ENCODE data around the gene SLC12A8.

Gene SLC12A8

DNA sequence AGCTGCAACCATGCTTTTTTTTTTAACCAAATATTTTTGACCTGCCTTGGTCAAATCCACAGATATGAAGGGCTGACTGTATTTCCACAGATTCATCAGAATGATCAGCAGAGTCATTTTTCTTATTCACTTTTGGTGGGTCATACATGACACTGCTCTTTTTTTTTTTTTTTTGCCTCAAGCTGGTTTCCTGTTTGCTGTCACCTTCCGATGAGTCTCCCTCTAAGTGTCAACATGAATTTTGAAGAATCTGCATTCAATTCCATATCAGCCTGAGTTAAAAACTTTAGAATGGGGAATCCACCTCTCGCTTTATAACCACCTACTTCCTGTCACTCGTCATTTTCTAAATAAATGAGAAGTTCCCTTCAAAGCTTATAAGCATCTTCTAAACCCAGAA, 2.2 kb upstream of the SLC12A8 start:
- peak; percentile 91 for DNase-seq (ENCODE audit: low read depth)

DNA sequence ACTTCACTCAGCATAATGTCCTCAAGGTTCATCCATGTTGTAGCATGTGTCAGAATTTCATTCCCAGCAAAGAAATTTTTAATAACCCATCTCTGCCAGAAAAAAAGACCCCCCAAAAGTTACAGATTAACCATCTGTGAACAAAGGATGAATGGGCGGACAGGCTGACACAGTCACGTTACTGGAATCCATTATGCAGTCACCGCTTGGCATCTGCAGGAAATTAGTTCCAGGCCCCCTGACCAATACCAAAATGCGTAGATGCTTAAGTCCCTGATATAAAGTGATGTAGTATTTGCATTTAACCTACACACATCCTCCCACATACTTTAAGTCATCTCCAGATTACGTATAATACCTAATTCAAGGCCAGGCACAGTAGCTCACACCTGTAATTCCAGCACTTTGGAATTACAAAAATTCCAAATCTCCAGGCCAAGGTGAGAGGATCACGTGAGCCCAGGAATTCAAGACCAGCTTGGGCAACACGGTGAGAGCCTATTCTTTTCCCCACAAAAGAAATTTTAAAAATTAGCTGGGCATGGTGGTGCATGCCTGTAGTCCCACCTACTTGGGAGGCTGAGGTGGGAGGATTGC, 1.5 kb upstream of the SLC12A8 start:
- peak; percentile 95 for DNase-seq (ENCODE audit: low read depth)

DNA sequence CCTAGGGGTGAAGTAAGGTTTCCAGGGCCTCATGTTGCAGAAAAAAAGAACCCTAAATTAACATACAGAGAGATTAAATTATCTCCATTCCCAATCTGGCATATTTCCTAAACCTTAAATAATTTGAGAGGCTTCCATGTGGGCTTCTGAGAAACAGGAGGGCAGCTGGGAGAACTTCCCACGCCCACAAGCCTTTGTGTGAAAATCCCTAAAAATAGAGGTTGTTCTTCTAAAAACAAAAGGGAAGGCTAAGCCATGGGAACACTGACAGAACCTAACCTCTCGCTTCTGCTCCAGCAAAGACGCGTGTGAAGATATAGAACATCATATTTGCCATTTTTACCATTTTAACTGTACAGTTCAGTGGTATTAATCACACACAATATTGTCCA, 812 bp upstream of the SLC12A8 start:
- peak; percentile 15 for DNase-seq (ENCODE audit: low read depth)

DNA sequence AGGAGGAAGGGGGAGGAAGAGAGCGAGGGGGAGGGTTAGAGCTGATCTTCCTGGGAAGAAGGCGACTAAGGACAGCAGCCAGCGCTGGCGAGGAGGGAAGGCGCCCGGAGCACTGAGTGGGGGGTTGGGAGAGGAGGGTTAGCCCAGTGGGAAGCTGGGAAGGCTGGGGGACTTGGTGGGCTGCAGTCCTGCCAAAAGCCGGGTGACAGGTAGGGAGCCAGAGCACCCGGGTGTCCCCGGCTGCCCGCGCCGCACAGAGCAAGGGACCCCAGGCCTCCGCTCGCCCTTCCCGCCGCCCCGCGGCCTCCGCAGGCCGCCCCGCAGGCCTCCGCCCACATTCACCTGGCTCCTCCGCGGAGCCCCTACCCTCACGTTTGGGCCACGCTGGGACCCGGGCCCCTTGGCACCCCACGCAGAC, 448 bp downstream of the SLC12A8 start:
- no peak for DNase-seq (ENCODE audit: low read depth)

DNA sequence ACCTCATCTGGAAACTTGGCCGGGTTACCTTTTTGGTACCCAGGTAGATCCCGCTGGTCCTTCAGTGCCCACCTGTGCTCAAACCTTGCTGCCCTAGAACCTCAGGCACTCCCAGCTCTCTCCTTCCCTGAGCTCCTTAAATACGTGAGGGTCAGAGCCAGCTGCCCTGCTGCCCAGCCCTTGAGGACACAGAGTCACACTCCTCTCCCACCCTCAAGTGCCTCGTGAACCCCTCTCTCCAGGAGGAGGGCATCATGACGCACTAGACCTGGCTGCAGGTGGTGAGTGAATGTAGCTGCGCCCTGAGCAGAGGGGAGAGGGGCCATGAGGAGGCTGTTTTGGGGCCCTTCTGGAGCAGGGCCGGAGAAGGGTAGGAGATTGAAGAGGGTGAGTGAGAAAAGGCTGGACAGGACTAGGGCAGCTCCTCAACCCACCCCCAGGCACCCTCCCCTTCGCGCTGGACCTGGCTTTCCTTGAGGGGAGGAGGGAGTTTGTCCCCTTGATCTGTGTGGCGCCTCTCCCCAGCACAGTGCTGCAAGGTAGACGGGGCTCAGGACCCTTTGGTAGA, 941 bp downstream of the SLC12A8 start:
- no peak for DNase-seq (ENCODE audit: low read depth)

DNA sequence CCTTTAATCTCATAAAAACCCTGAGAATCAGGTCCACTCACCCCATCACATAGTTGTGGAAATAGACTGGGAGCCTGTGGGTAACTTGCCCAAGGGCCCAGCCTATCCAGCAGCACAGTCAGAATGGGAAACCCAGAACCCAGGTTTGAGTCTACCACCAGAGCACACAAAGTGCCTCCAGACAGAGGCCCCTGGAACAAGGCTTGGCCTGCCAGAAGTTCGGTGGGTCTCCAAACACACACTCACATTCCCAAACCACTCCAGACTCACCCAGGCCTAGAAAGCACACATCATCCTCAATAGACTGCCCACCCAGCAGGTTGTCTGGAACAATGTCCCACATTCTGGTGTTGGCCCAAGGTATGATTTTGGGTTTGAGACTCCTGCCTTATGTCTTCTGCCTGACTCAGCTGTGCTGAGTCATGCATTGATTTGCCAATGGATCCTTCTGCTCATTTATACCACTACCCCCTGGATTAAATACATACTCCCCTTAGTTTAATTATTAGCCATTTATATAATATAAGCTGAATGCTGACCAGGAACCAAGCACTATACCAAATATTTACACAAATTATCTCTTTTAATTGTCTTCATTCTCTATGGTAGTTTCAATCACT, 4.5 kb downstream of the SLC12A8 start:
- DNase-seq (ENCODE audit: low read depth) = peak; percentile 25

DNA sequence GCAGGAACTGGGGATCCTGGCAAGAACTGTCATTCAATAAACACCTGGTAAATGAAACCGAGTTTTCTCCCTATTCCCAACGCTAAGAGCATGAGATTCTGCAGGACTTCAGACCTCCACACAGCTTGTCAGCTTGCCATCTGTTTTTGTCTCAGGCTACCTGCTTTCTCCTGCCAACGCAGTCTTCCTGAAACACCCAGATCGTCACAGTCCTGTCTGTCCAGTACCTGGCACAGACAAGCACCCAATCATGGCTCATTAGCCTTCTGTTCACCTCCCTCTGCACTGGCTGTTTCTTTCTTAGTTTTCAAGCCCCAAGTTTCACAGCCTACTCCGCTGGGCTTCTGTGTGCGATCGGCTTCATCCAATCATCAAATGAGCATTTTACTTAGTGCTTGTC, 5.0 kb downstream of the SLC12A8 start:
- DNase-seq (ENCODE audit: low read depth) = no peak

DNA sequence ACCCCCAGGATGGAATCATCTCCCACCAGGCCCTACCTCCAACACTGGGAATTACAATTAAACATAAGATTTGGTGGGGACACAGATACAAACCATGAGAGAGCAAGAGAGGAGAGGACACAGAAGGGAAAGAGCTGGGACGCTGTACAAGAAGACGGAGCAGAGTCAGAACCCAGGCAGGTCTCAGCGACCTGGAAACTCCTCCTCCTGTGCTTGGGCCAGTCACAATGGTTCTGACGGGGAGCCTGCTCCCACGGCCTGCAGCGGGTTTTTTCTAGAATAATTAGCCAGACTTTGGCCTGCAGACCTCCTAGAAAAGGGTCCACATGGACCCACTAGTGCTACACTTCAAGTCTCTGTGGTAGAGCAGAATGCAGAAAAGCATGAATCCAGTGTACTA, 5.6 kb downstream of the SLC12A8 start:
- DNase-seq (ENCODE audit: low read depth) = no peak

DNA sequence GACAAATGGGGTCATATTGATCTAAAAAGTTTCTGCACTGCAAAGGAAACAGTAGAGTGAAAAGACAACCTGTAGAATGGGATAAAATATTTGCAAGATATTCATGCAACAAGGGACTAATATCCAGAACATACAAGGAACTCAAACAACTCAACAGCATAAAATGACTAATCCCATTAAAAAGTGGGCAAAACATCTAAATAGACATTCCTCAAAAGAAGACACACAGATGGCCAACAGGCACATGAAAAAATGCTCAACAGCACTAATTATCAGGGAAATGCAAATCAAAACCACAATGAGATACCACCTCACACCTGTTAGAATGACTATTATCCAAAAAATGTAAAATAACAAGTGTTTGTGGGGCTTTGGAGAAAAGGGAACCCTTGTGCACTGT, 8.8 kb downstream of the SLC12A8 start:
- DNase-seq (ENCODE audit: low read depth) = no peak

DNA sequence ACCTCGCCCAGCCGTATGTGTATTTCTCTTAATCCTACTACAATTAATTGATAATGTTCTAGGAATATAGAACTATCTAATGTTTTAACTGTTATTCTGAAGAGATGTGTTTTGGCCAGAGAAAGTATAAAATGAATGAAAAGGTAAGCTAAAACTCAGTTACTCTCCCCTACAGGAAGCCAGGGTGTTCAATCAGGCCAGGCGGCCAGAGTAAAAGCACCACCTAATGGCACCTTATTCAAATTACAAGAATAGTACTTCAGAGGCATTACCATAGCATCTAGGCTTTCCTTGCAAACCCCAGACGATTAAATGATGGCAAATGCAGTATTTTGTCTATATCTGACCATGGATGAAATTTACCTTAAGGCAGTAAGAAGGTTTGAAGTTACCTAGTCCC, 10.4 kb downstream of the SLC12A8 start:
- DNase-seq (ENCODE audit: low read depth) = peak; percentile 28

DNA sequence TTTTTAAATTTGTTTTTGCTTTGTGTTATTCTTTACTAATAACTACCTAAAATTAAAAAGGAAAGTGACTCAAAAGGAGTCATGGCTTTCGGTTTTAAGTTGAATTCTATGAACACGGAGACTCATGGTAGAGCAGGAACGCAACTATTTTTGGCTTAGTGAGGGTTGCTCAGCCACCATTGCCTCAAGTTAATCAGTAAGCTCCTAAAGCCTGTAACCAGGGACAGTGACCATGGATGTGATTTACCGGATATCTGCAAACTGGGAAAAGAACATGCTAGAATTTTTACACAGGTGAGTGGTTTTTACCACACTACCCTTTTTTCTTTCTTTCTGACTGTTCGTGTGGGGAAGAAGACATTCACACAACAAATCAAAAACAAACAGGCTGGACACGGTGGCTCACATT, 11.8 kb downstream of the SLC12A8 start:
- no peak for DNase-seq (ENCODE audit: low read depth)

DNA sequence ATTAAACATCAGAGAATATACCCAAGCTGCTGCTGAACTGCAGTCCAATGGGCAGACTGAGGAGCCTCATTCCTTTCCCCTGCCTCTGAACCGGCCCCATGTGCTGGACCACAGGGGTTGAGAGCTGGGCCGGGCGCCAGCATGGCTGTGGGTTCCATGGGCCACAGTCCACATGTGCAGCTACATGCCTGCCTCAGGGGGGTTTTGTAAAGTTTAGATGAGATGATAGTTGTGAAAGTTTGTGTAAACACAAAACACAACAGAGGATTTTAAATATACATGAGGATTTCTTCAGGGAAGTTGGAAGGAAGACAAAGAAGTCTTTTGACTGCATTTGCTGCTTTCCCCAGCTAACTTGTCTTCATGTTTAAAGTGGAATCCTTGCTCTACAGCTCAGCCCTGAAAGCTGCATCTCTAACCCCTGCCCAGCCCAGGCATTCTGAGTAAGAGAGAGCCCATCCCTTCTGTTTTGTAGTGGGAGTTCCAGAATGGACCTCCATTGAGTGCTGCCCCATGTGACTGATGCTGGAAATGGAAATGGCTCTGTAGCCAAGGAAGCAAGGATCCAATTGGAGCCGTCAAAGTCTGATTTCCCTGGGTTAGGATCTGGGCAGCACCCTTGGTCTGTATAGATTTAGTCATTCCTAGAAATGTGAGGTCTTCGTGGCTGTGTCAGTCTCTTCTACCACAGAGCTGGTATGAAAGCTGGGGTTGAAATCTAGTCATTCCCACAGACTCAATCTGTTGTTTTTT, 17.5 kb downstream of the SLC12A8 start:
- peak; percentile 31 for DNase-seq (ENCODE audit: low read depth)

DNA sequence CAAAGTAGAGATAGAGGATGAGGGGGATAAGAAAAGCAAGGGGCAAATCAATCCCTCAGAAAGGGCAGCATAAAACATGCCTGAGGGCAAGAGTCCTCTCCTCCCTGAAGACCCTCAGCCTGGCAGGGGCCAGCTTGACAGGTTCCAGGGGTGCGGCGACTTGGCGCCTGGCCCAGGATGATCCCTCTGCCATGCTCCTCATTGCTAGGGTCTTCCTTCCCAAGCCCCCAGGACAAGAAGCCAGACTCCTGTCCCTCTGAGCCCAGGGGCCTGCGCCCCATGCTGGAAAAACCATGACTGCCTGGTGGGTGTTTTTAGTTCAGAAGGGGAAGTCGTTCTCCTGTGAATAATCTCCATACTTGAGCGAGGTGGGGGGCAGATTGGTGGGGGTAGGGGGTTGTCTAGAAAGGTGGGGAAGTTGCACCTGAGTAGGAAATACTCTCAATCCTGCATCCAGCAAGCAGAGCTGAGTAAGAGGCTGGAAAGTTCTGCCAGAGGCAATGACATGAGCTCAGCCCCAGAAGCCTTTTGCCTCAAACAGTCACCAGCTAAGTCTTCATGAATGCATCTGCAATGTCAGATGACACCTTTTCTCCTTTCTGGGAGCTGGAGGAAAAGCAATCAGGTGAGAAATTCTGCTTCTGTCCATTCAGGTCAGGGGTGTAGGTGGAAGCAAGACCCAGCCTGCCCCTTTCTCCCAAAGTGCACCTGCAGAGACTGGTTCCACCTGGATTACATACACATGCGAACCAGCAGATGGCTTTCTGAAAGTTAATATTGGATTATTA, 18.3 kb downstream of the SLC12A8 start:
- DNase-seq (ENCODE audit: low read depth) = no peak

DNA sequence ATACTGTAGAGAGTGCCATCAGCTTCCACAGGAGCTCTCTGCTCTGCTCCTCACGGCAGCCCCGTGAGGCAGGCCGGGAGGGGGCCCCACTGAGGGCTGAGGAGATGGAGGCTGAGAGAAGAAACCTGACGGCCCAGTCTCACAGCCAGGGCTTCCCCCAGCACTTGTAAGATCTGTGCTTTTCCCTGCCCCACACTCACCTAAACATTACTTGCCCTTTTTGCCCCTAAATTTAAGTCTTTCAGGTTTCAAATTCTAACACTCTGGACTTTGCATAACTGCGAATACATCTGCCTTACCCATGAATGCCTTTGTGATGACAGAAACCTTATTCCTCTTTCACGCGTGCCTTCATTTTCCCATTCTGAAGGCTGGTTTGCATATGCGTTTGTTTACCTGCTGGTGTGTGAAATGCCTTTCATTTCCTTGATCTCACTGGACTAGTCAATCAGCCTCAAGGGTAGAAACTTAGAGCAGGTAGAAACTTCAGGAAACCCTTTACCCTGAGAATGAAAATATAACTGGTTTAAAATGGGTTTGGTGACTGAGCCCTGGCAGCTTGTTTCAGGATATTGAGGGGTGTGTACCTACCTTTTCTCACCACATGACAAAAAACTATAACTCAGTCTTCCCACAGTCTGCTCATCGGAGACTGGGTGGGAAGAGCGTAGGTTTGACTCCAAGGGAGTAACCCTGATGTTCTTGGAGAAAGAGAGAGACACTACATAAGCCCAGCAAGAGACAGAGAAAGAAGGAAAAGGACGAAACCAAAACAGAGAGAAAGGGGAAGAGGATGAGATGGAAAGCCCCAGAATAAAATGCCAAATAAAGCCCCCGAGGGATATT, 20.1 kb downstream of the SLC12A8 start:
- DNase-seq (ENCODE audit: low read depth) = no peak

DNA sequence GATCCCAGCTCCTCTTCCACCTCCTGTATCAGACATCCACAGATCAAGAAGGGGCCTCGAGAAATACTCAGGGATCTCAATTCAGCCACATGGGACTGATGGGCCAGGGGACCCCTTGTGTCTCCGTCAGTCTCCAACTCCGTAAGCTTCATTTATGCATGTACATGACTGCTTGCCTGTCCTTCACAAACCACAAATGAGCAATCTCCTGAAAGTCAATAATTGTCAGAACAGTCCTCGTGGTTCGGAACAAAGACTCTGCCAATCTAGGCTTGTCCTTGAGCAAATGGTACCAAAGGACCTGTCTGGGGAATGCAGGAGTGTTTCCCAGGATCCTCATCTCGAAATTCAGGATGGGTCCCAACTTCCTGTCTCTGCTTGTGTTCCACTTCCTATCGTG, 20.8 kb downstream of the SLC12A8 start:
- DNase-seq (ENCODE audit: low read depth) = no peak

DNA sequence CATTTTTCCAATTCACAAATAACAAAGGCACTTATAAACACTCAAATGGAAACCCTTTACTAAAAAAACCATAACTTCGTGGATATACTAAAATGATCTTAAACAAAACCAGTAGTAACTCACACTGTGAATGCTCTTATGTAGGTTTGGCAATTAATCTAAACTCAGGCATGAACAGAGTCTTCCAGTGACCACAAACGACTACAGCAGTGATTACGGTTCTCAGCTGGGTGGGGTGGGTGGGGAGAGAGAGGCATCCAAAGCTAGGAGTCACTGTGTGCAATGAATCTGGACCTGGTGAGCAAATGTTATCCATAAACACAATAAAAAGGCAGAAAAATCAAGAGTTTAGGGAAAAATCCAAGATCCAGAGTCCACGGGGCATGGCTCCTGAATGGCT, 21.3 kb downstream of the SLC12A8 start:
- DNase-seq (ENCODE audit: low read depth) = no peak

DNA sequence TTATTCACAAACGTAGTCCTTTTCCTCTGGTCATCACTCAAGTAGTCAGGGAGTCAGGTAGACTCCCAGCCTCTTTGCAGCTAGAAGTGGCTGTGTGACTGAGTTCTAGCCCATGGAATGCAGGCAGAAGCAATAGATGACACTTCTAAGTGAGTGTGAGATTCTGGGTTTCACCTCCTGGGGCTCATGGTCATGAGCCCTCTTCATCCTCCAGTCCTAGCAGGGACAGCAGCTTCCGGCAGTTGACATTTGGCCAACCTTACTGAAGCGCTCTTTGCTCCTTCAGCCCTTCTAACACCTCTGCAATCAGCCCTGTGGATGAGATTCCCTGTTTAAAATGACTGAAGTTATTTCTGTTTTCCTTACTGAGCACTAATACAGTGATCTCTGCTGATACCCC, 21.8 kb downstream of the SLC12A8 start:
- DNase-seq (ENCODE audit: low read depth) = no peak

DNA sequence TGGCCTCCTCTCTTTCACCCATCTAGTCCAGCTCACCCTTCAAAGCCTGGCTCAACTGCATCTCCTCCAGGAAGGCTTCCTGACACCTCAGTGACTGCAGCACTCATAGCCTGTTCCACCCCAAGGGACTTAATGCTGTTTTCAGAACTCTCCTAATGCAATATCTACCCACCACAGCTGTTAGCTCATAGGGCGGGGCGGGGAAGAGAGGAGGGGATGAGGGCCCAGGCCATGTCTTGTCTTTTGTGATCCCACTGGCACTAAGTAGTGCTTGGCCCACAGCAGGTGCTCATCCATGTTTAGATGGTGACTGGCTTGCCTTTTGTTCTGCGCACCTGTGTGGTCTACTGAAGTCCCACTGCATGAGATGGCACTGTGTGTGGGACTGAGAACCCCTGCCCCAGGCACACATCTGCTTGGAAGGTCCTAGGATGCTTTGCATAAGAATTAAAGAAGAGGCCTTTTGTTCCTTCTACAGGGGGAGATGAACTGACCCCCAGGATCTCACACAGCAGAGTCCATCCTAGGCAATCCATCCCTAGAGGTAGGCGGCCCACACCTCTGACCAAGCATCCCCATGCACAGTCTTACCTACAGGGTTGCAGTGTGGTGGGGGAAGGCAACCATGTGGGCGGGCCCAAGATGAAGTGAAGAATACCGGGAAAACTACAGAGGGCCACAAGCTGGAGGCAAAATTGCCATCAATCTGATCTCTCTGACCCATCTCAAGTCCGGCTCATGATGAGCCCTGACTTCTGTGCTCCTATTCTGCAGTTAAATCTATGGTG, 23.0 kb downstream of the SLC12A8 start:
- DNase-seq (ENCODE audit: low read depth) = no peak

DNA sequence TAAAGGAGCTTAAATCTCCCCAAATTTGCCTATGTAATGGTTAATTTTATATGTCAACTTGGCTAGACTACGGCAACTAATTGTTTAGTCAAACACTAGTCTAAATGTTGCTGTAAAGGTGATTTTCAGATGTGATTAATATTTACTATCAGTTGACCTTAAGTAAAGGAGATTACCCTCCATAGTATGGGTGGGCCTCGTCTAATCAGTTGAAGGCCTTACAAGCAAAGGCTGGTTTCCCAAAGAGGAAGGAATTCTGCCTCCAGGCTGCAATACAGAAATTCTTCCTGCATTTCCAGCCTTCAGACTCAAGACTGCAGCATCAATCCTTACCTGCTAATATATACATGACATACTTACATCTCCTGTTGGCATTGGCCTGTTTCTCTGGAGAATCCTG, 23.6 kb downstream of the SLC12A8 start:
- no peak for DNase-seq (ENCODE audit: low read depth)

DNA sequence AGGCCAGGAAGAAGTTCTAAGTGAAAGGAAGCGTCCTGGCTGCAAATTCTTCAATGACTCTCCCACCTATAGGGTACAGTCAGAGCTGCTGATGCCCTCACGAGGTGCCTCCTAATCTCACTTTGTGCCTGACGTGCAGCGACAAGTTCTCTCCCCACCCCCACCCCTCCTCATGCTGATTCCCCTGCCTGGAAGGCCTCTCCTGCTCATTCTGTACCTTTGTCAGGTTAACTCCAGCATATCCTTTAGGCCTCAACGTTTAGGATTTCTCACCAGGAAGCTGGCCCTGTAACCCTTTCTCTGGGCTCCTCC, 25.0 kb downstream of the SLC12A8 start:
- DNase-seq (ENCODE audit: low read depth) = no peak

Measured in ELR (cell line).